Endothelial cell of umbilical vein (primary cell): Measurements from ENCODE around the gene C1QA. TPM values are rescaled to one million over a fixed set of nuclear protein-coding genes. Genes with fewer than 3 reads are reported as not detected.

Experiments
- BruUV-seq: library from RNA; stranded (reverse); fragments of 400-500 nt; replicated peaks from 2 replicates; lab custom pipeline; 2021; lab: Mats Ljungman, UMichigan
- CTCF ChIA-PET: fragments of 300-600, 350-600 bp; sonication (Branson Sonifier 250); formaldehyde crosslinking; loops from one replicate; lab custom pipeline; 2021; ENCODE audit warnings: antibody characterized with exemption, inconsistent platforms; lab: Charles Lee
- POLR2A ChIA-PET: fragments of 300-600, 350-600 bp; sonication (Branson Sonifier 250); formaldehyde crosslinking; loops from one replicate; lab custom pipeline; 2021; ENCODE audit warnings: antibody characterized with exemption, inconsistent platforms; lab: Charles Lee
- DNase-seq: peaks from one replicate; pipeline ENCODE4 v3.0.0-alpha.2; 2011; ENCODE audit warnings: low read depth, low spot score
- FAIRE-seq: peaks from 2 replicates; lab custom pipeline; 2011; peaks lifted over from hg19 to GRCh38; lab: Jason Lieb, UNC
- H2AFZ ChIP-seq: 2 replicates; pipeline ENCODE4 v1.6.0; 2012; ENCODE audit warnings: low read depth, low read length, control low read depth, inconsistent platforms
- H3K27ac ChIP-seq: 2 replicates; pipeline ENCODE4 v1.5.1; 2011; ENCODE audit warnings: low read depth, mild to moderate bottlenecking, control low read depth, low read length, moderate library complexity; ENCODE audit not compliant: insufficient read depth
- H3K27me3 ChIP-seq, 2 experiments: 2 replicates each; pipeline versions ENCODE4 v1.6.0 to v1.6.1; 2011; ENCODE audit warnings: low read length in 2 of 2, mixed read lengths in 1 of 2; ENCODE audit not compliant: control insufficient read depth in 2 of 2, insufficient read depth in 2 of 2
- H3K36me3 ChIP-seq, 2 experiments: 2 replicates in 1 of 2; 3 replicates in 1 of 2; pipeline ENCODE4 v1.5.1; 2011; ENCODE audit warnings: low read length in 2 of 2, mild to moderate bottlenecking in 1 of 2, moderate library complexity in 1 of 2; ENCODE audit not compliant: control insufficient read depth in 2 of 2, insufficient read depth in 2 of 2; ENCODE audit errors: extremely low read depth in 1 of 2
- H3K4me1 ChIP-seq: 3 replicates; pipeline ENCODE4 v1.5.1; 2011; ENCODE audit warnings: mild to moderate bottlenecking, low read length; ENCODE audit not compliant: control insufficient read depth, insufficient read depth; ENCODE audit errors: extremely low read depth
- H3K4me2 ChIP-seq: 2 replicates; pipeline ENCODE4 v1.6.1; 2011; ENCODE audit warnings: low read length, control low read depth, mixed read lengths; ENCODE audit not compliant: insufficient read depth
- H3K4me3 ChIP-seq, 3 experiments: fragments of 200-600 bp in 1 of 3; sonication (generic), shearing (Covaris generic) in 1 of 3; replicated peaks in 1 of 3; 2 replicates each; pipeline ENCODE4 v1.5.1; 2011 to 2016; ENCODE audit warnings: control low read depth in 3 of 3, low read length in 3 of 3, mild to moderate bottlenecking in 2 of 3, inconsistent platforms in 1 of 3, low read depth in 1 of 3, moderate library complexity in 1 of 3; ENCODE audit not compliant: insufficient read depth in 1 of 3
- H3K79me2 ChIP-seq: 2 replicates; pipeline ENCODE4 v1.6.0; 2012; ENCODE audit warnings: low read length, inconsistent platforms; ENCODE audit not compliant: control insufficient read depth, insufficient read depth
- H3K9ac ChIP-seq: replicated peaks from 2 replicates; pipeline ENCODE3; 2011; ENCODE audit warnings: low read length, control low read depth; ENCODE audit not compliant: insufficient read depth; ENCODE audit errors: extremely low read depth
- H3K9me1 ChIP-seq: replicated peaks from 3 replicates; pipeline ENCODE4 v1.6.0; 2011; ENCODE audit warnings: mild to moderate bottlenecking, low read length; ENCODE audit not compliant: control insufficient read depth, insufficient read depth; ENCODE audit errors: extremely low read depth
- H3K9me3 ChIP-seq: replicated peaks from 2 replicates; pipeline ENCODE4 v1.5.1; 2012; ENCODE audit warnings: low read length, inconsistent platforms; ENCODE audit not compliant: control insufficient read depth, insufficient read depth
- H4K20me1 ChIP-seq: replicated peaks from 2 replicates; pipeline ENCODE3; 2011; ENCODE audit warnings: mild to moderate bottlenecking, low read length; ENCODE audit not compliant: control insufficient read depth, insufficient read depth; ENCODE audit errors: extremely low read depth
- CTCF ChIP-seq, 2 donors: IDR thresholded peaks; 1 replicate in 1 of 2; 2 replicates in 1 of 2; pipeline ENCODE4 v1.5.1; 2011; ENCODE audit warnings: low read length in 2 of 2, mild to moderate bottlenecking in 2 of 2, moderate library complexity in 2 of 2, control low read depth in 1 of 2, inconsistent platforms in 1 of 2, low read depth in 1 of 2; ENCODE audit not compliant: insufficient read depth in 1 of 2; ENCODE audit errors: extremely low read depth in 1 of 2
- EZH2 ChIP-seq: IDR thresholded peaks from 2 replicates; pipeline ENCODE4 v1.6.1; 2012; ENCODE audit warnings: borderline replicate concordance, low read depth, mild to moderate bottlenecking, moderate library complexity, low read length, inconsistent platforms; ENCODE audit not compliant: severe bottlenecking
- FOS ChIP-seq: IDR thresholded peaks from 2 replicates; pipeline ENCODE4 v1.6.1; 2011; ENCODE audit warnings: mild to moderate bottlenecking, low read length, moderate library complexity, borderline replicate concordance; ENCODE audit not compliant: insufficient read depth
- GATA2 ChIP-seq: IDR thresholded peaks from 2 replicates; pipeline ENCODE4 v1.7.0; 2011; ENCODE audit warnings: low read depth, mild to moderate bottlenecking, moderate library complexity, mixed read lengths, low read length; ENCODE audit not compliant: insufficient read length, insufficient read depth
- JUN ChIP-seq: IDR thresholded peaks from 2 replicates; pipeline ENCODE4 v1.6.1; 2011; ENCODE audit warnings: borderline replicate concordance, low read depth; ENCODE audit not compliant: insufficient read length, insufficient read depth
- MYC ChIP-seq: IDR thresholded peaks from one replicate; pipeline ENCODE4 v1.6.1; 2011; ENCODE audit warnings: mild to moderate bottlenecking, low read depth, low read length
- POLR2A ChIP-seq: IDR thresholded peaks from 2 replicates; pipeline ENCODE4 v1.6.1; 2012; ENCODE audit warnings: low read depth, mild to moderate bottlenecking, control low read depth, low read length
- POLR2AphosphoS5 ChIP-seq: IDR thresholded peaks from 2 replicates; pipeline ENCODE4 v1.6.1; 2012; ENCODE audit warnings: low read depth, mild to moderate bottlenecking, control low read depth, low read length, moderate library complexity; ENCODE audit not compliant: insufficient read depth
- dilution Hi-C: fragments of 300-500 bp; cut with MboI; formaldehyde crosslinking; loops from one replicate; pipeline ENCODE4 v1.15.0; 2019; ENCODE audit warnings: low sequenced_read_pairs; ENCODE audit not compliant: extremely low pct_ligation_motif_present
- intact Hi-C: fragments of 100-400 bp; cut with micrococcal nuclease; formaldehyde crosslinking; loops from one replicate; pipeline ENCODE4 v1.10.0; 2022
- polyA plus RNA-seq, 4 experiments: library from polyadenylated mRNA; depleted of rRNA in 3 of 4; stranded (reverse) in 3 of 4; unstranded in 1 of 4; fragments of >200 nt; gene quantifications; 2 replicates each; pipeline versions ENCODE4 v1.2.1 to v1.2.3, GENCODE V29; 2011 to 2012; ENCODE audit warnings: missing spikeins in 1 of 4
- total RNA-seq: library from RNA; stranded (reverse); gene quantifications from 2 replicates; pipeline ENCODE4 v1.2.3, GENCODE V29; 2021
- TF ChIP-seq, protein P1 (sequence below): IDR thresholded peaks from 2 replicates; pipeline ENCODE4 v1.6.1; 2011; ENCODE audit not compliant: insufficient read depth, insufficient read length

C1QA gene
- total and polyA plus RNA-seq, 2 donors (not counting 3 experiments of a cell fraction or from before 2014, with no cell fraction given): not detected

DNA sequence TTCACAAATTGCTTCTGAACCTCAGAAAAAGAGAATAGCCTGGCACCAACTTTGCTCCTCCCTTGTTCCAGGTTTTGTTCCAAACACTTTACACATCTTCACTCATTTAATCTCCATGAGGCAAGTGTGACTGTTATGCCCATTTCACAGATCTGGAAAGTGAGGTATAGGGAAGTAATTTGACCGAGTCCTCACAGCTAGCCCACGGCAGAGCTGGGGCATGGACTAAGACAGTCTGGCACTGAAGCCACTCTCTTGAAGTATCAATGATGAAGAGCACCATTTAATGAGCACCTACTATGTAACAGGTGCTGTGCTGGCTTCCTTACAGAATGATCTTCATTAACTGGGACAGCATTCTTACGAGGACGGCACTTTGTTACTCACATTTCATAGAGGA lies 35.6 kb downstream of the C1QA start:
- dilution Hi-C loops (loop anchor here (25.0 kb wide), 1 partner anchor 290 kb away; the partner anchor contains the start of gene LACTBL1), intact Hi-C loops (no loop called here)
- Histone ChIP-seq H3K27me3 (peaks cover 15 to 17% of the 10 kb centered on the region in 2 experiments), H3K36me3 (no peaks in the 10 kb centered on the region), H3K79me2 (no peaks in the 10 kb centered on the region), H3K4me1 (no peaks in the 10 kb centered on the region), H3K9me1 (no peaks in the 10 kb centered on the region), H3K27ac (no peak overlapping the region), H3K9ac (no peak overlapping the region), H3K4me3 (no peak overlapping the region), H2AFZ (no peak overlapping the region), H3K9me3 (no peaks in the 10 kb centered on the region), H3K4me2 (no peak overlapping the region), H4K20me1 (no peaks in the 10 kb centered on the region)
- TF ChIP-seq, protein P1, sequence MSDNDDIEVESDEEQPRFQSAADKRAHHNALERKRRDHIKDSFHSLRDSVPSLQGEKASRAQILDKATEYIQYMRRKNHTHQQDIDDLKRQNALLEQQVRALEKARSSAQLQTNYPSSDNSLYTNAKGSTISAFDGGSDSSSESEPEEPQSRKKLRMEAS: no peak
- TF ChIP-seq POLR2A: no peak
- no peak for TF ChIP-seq MYC
- TF ChIP-seq FOS: no peak
- no peak for TF ChIP-seq JUN
- TF ChIP-seq GATA2: no peak
- no peak for TF ChIP-seq POLR2AphosphoS5
- TF ChIP-seq CTCF (IDR thresholded peaks at IDR 0.05; ENCODE audit: extremely low read depth in 1 of 2, insufficient read depth in 1 of 2, low read depth in 1 of 2, low read length in 2 of 2): no peak
- TF ChIP-seq EZH2: no peak
- POLR2A ChIA-PET: no interaction called here
- no TSS peak for BruUV-seq
- DNase-seq (no peak), FAIRE-seq (no peak)
- CTCF ChIA-PET: interaction anchor here (1.0 to 5.8 kb wide), 6 partner anchors 19 to 261 kb away, joined by 3 to 87 read pairs (median 30); no protein-coding TSS in a partner anchor
